DND-41 (cell line): Measurements from ENCODE around the gene SLX4IP.

Source experiments
- CTCF ChIP-seq: IDR thresholded peaks from 2 replicates; pipeline ENCODE4 v1.5.1; 2012; ENCODE audit warnings: borderline replicate concordance, low read length, moderate library complexity, mild to moderate bottlenecking; ENCODE audit not compliant: poor library complexity, severe bottlenecking; ENCODE audit errors: extremely low read depth
- EZH2 ChIP-seq: IDR thresholded peaks from 3 replicates; pipeline ENCODE4 v1.6.1; 2012; ENCODE audit warnings: borderline replicate concordance, low read depth, mild to moderate bottlenecking, moderate library complexity, low read length, inconsistent platforms; ENCODE audit not compliant: severe bottlenecking

GRCh38 chr20:10602221-10602871 lies 167.2 kb downstream of the SLX4IP start:
- TF ChIP-seq CTCF = no peak
- TF ChIP-seq EZH2 = no peak
